Fibroblast of lung (primary cell): Measurements from ENCODE around the gene LZTS3. TPM values are rescaled to one million over a fixed set of nuclear protein-coding genes. Genes with fewer than 3 reads are reported as not detected.
A peak's percentile ranks its signal among the peaks of the same experiment; 100 is the strongest.
"Not testable (repeated sequence)": the region's sequence is repeated elsewhere in the genome, so short reads cannot be mapped to it uniquely, and the experiment has no call there.

Experiments used
- DNase-seq, 2 donors: peaks; one replicate each; pipeline versions ENCODE4 v3.0.0 to v3.0.0-alpha.2; 2010; ENCODE audit warnings: low read depth in 2 of 2
- H2AFZ ChIP-seq: 2 replicates; pipeline ENCODE4 v1.5.1; 2012; ENCODE audit warnings: low read length, control low read depth, inconsistent platforms
- H3K27ac ChIP-seq: 2 replicates; pipeline ENCODE4 v1.5.1; 2011; ENCODE audit warnings: low read length, control low read depth; ENCODE audit not compliant: insufficient read depth
- H3K27me3 ChIP-seq: 2 replicates; pipeline ENCODE4 v1.5.1; 2011; ENCODE audit warnings: mild to moderate bottlenecking, low read length; ENCODE audit not compliant: control insufficient read depth, insufficient read depth
- H3K36me3 ChIP-seq: 2 replicates; pipeline ENCODE4 v1.5.1; 2011; ENCODE audit warnings: low read length; ENCODE audit not compliant: control insufficient read depth, insufficient read depth
- H3K4me1 ChIP-seq: 2 replicates; pipeline ENCODE4 v1.5.1; 2011; ENCODE audit warnings: low read length; ENCODE audit not compliant: control insufficient read depth, insufficient read depth; ENCODE audit errors: extremely low read depth
- H3K4me2 ChIP-seq: 2 replicates; pipeline ENCODE4 v1.5.1; 2011; ENCODE audit warnings: low read length, control low read depth; ENCODE audit not compliant: insufficient read depth; ENCODE audit errors: extremely low read depth
- H3K4me3 ChIP-seq, 4 experiments: fragments of 200-600 bp in 1 of 4; sonication (generic) in 1 of 4; replicated peaks in 1 of 4; 2 replicates each; pipeline ENCODE4 v1.5.1; 2011 to 2016; ENCODE audit warnings: low read length in 4 of 4, low read depth in 3 of 4, mild to moderate bottlenecking in 3 of 4, control low read depth in 2 of 4, inconsistent platforms in 1 of 4, mixed read lengths in 1 of 4; ENCODE audit not compliant: insufficient read depth in 1 of 4; ENCODE audit errors: control extremely low read depth in 1 of 4
- H3K79me2 ChIP-seq: 2 replicates; pipeline ENCODE4 v1.5.1; 2012; ENCODE audit warnings: mild to moderate bottlenecking, low read length, inconsistent platforms; ENCODE audit not compliant: control insufficient read depth, insufficient read depth
- H3K9ac ChIP-seq: 2 replicates; pipeline ENCODE4 v1.5.1; 2011; ENCODE audit warnings: mild to moderate bottlenecking, low read length, control low read depth; ENCODE audit not compliant: insufficient read depth
- H3K9me3 ChIP-seq: 2 replicates; pipeline ENCODE4 v1.5.1; 2012; ENCODE audit warnings: low read depth, low read length; ENCODE audit not compliant: control insufficient read depth, insufficient read depth
- H4K20me1 ChIP-seq: 2 replicates; pipeline ENCODE4 v1.5.1; 2011; ENCODE audit warnings: low read length; ENCODE audit not compliant: control insufficient read depth, insufficient read depth; ENCODE audit errors: extremely low read depth
- EZH2 ChIP-seq: IDR thresholded peaks from 2 replicates; pipeline ENCODE4 v1.5.1; 2012; ENCODE audit warnings: low read length, control low read depth, mild to moderate bottlenecking; ENCODE audit errors: missing control alignments
- polyA minus RNA-seq: library from RNA; depleted of rRNA, polyadenylated mRNA; stranded (reverse); fragments of >200 nt; gene quantifications from 2 replicates; pipeline ENCODE4 v1.2.3, GENCODE V29; 2011; ENCODE audit warnings: low replicate concordance
- polyA plus RNA-seq, 2 donors: library from polyadenylated mRNA; depleted of rRNA in 1 of 2; stranded (reverse) in 1 of 2; unstranded in 1 of 2; fragments of >200 nt; gene quantifications; 2 replicates each; pipeline ENCODE4 v1.2.1, GENCODE V29; 2011 to 2012; ENCODE audit warnings: missing spikeins in 1 of 2
- total RNA-seq: library from RNA; depleted of rRNA; stranded (reverse); fragments of >200 nt; gene quantifications from 2 replicates; pipeline ENCODE4 v1.2.1, GENCODE V29; 2014
- TF ChIP-seq, protein P1 (sequence below), 2 donors: IDR thresholded peaks in 1 of 2; conservative IDR thresholded peaks in 1 of 2; 1 replicate in 1 of 2; 2 replicates in 1 of 2; pipeline ENCODE4 v1.5.1; 2011 to 2012; ENCODE audit warnings: low read length in 2 of 2, control low read depth in 1 of 2, inconsistent platforms in 1 of 2, low read depth in 1 of 2, mild to moderate bottlenecking in 1 of 2

Gene LZTS3
- 3.3 and 6.1 TPM in 2 replicates for total RNA-seq
- polyA plus RNA-seq: 2.4 and 2.6 TPM in 2 replicates
- polyA plus RNA-seq (2012): 3.0 and 3.5 TPM in 2 replicates
- 7.4 and 7.5 TPM in 2 replicates for polyA minus RNA-seq

DNA sequence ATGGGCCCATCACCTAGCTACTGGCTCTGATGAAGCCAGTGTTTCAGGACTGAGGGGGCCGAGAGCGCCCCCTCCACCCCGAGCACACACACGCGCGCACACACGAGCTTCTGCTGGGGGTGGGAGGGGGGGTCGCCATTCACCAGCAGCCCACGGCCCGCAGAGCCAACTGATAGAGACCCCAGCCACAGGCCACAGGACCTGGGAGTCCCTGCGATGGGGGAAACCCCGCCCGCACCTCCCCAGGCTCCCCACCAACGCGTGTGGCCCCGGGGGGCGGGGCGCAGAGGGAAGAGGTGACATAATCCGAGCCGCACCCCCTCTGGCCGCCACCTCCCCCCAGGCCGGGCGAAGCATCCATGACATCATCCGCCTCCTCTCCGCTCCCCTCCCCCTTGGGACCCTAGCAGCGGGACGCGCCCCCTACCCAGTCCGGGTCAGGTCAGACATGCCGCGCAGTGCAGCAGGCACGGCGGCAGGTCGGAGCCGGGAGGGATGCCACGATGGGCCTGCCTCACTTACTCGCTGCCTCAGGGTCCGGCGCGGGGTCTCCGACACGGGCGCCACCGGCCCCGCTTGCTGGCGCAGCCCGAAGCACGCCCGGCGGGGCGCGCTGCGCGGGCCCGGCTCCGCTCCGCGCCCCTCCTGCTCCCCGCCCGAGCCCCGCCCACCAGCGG lies at the start of gene LZTS3:
LZTS3 (minus strand) TSS at position 617 of the 677 bp plus-strand sequence. CDS start 6,386 bp downstream, outside the sequence.
- Histone ChIP-seq H3K4me2 (peak within 1 kb of the TSS; percentile 93), H3K27me3 (peaks cover 14% of the 10 kb centered on the region), H3K4me3 (peak within 1 kb of the TSS; percentile 75 to 87 (median 83)), H2AFZ (peak within 1 kb of the TSS; percentile 93), H4K20me1 (no peaks in the 10 kb centered on the region), H3K9ac (peak within 1 kb of the TSS; percentile 82), H3K9me3 (no peaks in the 10 kb centered on the region), H3K4me1 (peaks cover 3% of the 10 kb centered on the region), H3K27ac (peak within 1 kb of the TSS; percentile 59), H3K79me2 (no peaks in the 10 kb centered on the region), H3K36me3 (no peaks in the 10 kb centered on the region)
- peak; percentile 24 to 52 for DNase-seq
- TF ChIP-seq EZH2: no peak
- TF ChIP-seq, protein P1, sequence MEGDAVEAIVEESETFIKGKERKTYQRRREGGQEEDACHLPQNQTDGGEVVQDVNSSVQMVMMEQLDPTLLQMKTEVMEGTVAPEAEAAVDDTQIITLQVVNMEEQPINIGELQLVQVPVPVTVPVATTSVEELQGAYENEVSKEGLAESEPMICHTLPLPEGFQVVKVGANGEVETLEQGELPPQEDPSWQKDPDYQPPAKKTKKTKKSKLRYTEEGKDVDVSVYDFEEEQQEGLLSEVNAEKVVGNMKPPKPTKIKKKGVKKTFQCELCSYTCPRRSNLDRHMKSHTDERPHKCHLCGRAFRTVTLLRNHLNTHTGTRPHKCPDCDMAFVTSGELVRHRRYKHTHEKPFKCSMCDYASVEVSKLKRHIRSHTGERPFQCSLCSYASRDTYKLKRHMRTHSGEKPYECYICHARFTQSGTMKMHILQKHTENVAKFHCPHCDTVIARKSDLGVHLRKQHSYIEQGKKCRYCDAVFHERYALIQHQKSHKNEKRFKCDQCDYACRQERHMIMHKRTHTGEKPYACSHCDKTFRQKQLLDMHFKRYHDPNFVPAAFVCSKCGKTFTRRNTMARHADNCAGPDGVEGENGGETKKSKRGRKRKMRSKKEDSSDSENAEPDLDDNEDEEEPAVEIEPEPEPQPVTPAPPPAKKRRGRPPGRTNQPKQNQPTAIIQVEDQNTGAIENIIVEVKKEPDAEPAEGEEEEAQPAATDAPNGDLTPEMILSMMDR (conservative IDR thresholded peaks at IDR 0.05 in 1 of 2, IDR thresholded peaks at IDR 0.05 in 1 of 2; ENCODE audit: low read depth in 1 of 2, low read length in 2 of 2): no peak

DNA sequence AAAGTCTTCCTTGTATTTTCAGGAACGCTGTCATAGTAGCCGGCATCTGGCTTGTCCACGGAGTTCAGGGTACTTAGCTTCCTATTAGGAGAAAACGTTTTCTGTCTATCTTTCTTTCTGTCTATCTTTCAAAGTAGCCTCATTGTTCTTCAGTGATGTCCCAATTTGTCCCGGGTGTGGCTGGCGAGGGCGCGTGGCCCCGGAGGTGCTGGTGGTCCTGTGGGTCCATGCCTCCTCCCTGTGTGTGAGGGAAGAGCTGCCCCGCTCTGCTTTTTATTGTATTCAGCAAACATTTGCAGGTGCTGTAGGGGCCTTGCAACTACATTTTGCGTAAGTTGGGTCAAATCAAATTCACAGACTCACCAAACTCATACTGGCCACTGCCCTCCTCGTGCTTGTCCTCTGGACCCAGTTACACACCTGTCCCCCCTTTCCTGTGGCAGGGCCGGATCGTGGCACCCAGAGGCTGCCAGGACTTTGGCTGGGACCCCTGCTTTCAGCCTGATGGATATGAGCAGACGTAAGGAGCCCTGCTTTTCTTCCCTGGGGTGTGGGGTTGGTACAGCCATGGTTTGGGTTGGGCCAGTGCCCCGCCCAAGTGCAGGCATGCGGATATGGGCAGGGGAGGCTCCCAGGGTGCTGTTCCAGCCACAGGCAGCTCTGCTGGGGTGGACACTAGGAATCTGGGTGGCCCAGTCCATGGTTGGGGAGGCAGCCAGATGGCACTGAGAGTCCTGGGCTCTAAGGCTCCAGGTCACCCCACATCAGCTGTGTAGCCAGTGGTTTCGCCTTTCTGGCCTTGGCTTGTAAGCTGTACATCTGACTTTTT lies 48.3 kb upstream of the LZTS3 start:
- no peak overlapping the region for H3K27ac ChIP-seq
- no peaks in the 10 kb centered on the region for H4K20me1 ChIP-seq
- H2AFZ ChIP-seq: no peak overlapping the region
- TF ChIP-seq, protein P1 (conservative IDR thresholded peaks at IDR 0.05 in 1 of 2, IDR thresholded peaks at IDR 0.05 in 1 of 2; ENCODE audit: low read depth in 1 of 2, low read length in 2 of 2): no peak
- no peak for TF ChIP-seq EZH2
- no peaks in the 10 kb centered on the region for H3K9me3 ChIP-seq
- H3K79me2 ChIP-seq: no peaks in the 10 kb centered on the region
- H3K4me1 ChIP-seq: no peaks in the 10 kb centered on the region
- H3K9ac ChIP-seq: no peak overlapping the region
- no peak overlapping the region for H3K4me2 ChIP-seq
- H3K4me3 ChIP-seq: no peak overlapping the region
- no peaks in the 10 kb centered on the region for H3K27me3 ChIP-seq
- DNase-seq: no peak
- peaks cover 8% of the 10 kb centered on the region for H3K36me3 ChIP-seq

- H3K27me3 ChIP-seq: no peaks in the 10 kb centered on the region
- H3K79me2 ChIP-seq: no peaks in the 10 kb centered on the region
- no peak overlapping the region for H3K4me3 ChIP-seq
- peaks cover 10% of the 10 kb centered on the region for H3K36me3 ChIP-seq
- no peak overlapping the region for H3K4me2 ChIP-seq
- peak in 1 of 2 donors; percentile 14 for DNase-seq
- no peak overlapping the region for H3K27ac ChIP-seq
- no peaks in the 10 kb centered on the region for H4K20me1 ChIP-seq
- H3K9ac ChIP-seq: no peak overlapping the region
- H3K4me1 ChIP-seq: no peaks in the 10 kb centered on the region
- H3K9me3 ChIP-seq: no peaks in the 10 kb centered on the region
- no peak for TF ChIP-seq EZH2
- TF ChIP-seq, protein P1 (conservative IDR thresholded peaks at IDR 0.05 in 1 of 2, IDR thresholded peaks at IDR 0.05 in 1 of 2; ENCODE audit: low read depth in 1 of 2, low read length in 2 of 2): peak; percentile 72 to 78
- H2AFZ ChIP-seq: no peak overlapping the region
Measured at GRCh38 chr20:3218307-3218988, 45.1 kb upstream of the LZTS3 start.

DNA sequence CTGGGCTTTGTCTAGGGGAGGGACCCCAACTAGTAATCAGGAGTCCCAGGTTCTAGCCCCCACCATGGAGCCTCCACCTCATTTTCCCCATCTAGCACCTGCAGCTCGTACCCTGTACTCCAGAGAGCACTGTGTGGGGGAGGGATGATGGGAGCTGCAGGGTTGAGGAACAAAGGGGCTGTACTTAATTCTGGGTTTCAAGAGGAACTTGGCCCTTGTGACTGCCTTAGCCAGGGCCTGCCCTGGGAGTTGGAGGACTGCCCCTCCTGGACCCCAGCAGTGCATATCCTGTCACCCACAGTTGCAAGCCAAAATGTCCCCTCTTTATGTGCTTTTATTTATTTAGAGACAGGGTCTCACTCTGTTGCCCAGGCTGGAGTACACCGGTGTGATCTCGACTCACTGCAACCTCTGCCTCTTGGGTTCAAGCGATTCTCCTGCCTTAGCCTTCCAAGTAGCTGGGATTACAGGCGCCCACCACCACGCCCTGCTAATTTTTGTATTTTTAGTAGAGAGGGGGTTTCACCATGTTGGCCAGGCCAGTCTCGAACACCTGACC lies 42.1 kb upstream of the LZTS3 start:
- H3K36me3 ChIP-seq, H2AFZ ChIP-seq, H4K20me1 ChIP-seq, H3K27ac ChIP-seq, DNase-seq, H3K4me1 ChIP-seq, H3K9ac ChIP-seq, H3K9me3 ChIP-seq, H3K4me2 ChIP-seq, H3K4me3 ChIP-seq, H3K27me3 ChIP-seq: not testable (repeated sequence)
- H3K79me2 ChIP-seq: peaks cover 11% of the 10 kb centered on the region
